ENCODE results near the gene ARID5B.

DNA sequence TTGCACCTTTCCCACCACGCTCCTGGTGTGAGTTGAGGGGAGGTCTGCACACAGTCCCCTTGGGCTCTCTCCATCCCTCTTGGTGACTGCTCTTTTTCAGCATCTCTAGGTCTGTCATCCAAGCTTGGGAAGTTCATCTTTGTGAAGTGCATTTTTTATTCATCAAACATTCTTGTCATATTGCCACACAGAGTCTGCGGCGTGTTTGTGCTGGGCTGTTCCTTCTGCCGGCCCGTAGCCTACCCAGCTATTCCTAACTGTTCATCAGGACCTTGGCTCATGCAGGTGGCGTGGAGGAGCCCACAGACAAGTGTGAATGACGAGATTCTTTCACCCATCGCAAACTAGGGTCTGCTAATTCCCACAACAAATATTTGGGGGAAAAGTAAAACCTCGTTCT, 202.4 kb downstream of the ARID5B start:
- TF ChIP-seq CTCF (IDR thresholded peaks at IDR 0.05; ENCODE audit: borderline replicate concordance, extremely low read depth, low read length, poor library complexity, severe bottlenecking): no peak
- no peak for TF ChIP-seq EZH2 (IDR thresholded peaks at IDR 0.05; ENCODE audit: borderline replicate concordance, low read depth, low read length, severe bottlenecking)
